PC-9 (cell line): ENCODE data around the gene MYBPH. TPM values are rescaled to one million over a fixed set of nuclear protein-coding genes. Genes with fewer than 3 reads are reported as not detected.

ENCODE experiments used
- BruUV-seq: library from RNA; stranded (reverse); fragments of 400-500 nt; replicated peaks from 2 replicates; lab custom pipeline; 2021; lab: Mats Ljungman, UMichigan
- CTCF ChIA-PET: fragments of 300-600 bp; sonication (Branson Sonifier 250); formaldehyde crosslinking; loops from one replicate; lab custom pipeline; 2022; ENCODE audit warnings: antibody characterized with exemption; lab: Charles Lee
- POLR2A ChIA-PET: fragments of 300-600 bp; sonication (Branson Sonifier 250); formaldehyde crosslinking; loops from one replicate; lab custom pipeline; 2022; ENCODE audit warnings: antibody characterized with exemption; ENCODE audit not compliant: unreplicated experiment; lab: Charles Lee
- DNase-seq, 2 experiments: peaks; one replicate each; pipeline versions ENCODE4 v3.0.0 to v3.0.0-alpha.2; 2015 to 2022; ENCODE audit warnings: mixed read lengths in 1 of 2
- H2AFZ ChIP-seq: fragments of 200-600 bp; sonication (generic); 2 replicates; pipeline ENCODE4 v1.8.1; 2017; ENCODE audit warnings: antibody characterized with exemption
- H3F3A ChIP-seq: fragments of 200-600 bp; sonication (generic); 2 replicates; pipeline ENCODE4 v1.8.1; 2017; ENCODE audit warnings: antibody characterized with exemption, mild to moderate bottlenecking, low read depth; ENCODE audit not compliant: insufficient read depth
- H3K27ac ChIP-seq: fragments of 200-600 bp; sonication (generic); 2 replicates; pipeline ENCODE4 v1.6.1; 2016; ENCODE audit warnings: mixed run types
- H3K27me3 ChIP-seq: fragments of 200-600 bp; sonication (generic); 2 replicates; pipeline ENCODE4 v1.6.1; 2016; ENCODE audit warnings: low read depth, mixed run types; ENCODE audit not compliant: insufficient read depth
- H3K36me3 ChIP-seq: fragments of 200-600 bp; sonication (generic); 2 replicates; pipeline ENCODE4 v1.6.1; 2016; ENCODE audit warnings: low read depth, mixed run types
- H3K4me1 ChIP-seq: fragments of 200-600 bp; sonication (generic); replicated peaks from 2 replicates; pipeline ENCODE4 v1.6.1; 2016; ENCODE audit warnings: mixed run types; ENCODE audit not compliant: insufficient read depth
- H3K4me2 ChIP-seq: fragments of 200-600 bp; sonication (generic); 2 replicates; pipeline ENCODE4 v1.6.1; 2017; ENCODE audit warnings: mixed run types
- H3K4me3 ChIP-seq: fragments of 200-600 bp; sonication (generic); 2 replicates; pipeline ENCODE4 v1.6.1; 2016; ENCODE audit warnings: mixed run types
- H3K79me2 ChIP-seq: fragments of 200-600 bp; sonication (generic); 2 replicates; pipeline ENCODE4 v1.6.1; 2017; ENCODE audit warnings: low read depth, mixed run types
- H3K9me2 ChIP-seq: fragments of 200-600 bp; sonication (generic); 2 replicates; pipeline ENCODE4 v1.8.1; 2017; ENCODE audit warnings: mild to moderate bottlenecking; ENCODE audit not compliant: insufficient read depth
- H3K9me3 ChIP-seq: fragments of 200-600 bp; sonication (generic); 2 replicates; pipeline ENCODE4 v1.8.1; 2016; ENCODE audit warnings: low read depth; ENCODE audit not compliant: insufficient read depth
- H4K20me1 ChIP-seq: fragments of 200-600 bp; sonication (generic); 2 replicates; pipeline ENCODE4 v1.8.1; 2017; ENCODE audit not compliant: insufficient read depth
- EZH2 ChIP-seq: fragments of 200-600 bp; sonication (generic); IDR thresholded peaks from 2 replicates; pipeline ENCODE4 v1.8.0; 2017; ENCODE audit warnings: antibody characterized with exemption, low read depth
- intact Hi-C: fragments of 100-400 bp; cut with micrococcal nuclease; formaldehyde crosslinking; loops from one replicate; pipeline ENCODE4 v1.10.0; 2022; ENCODE audit not compliant: unreplicated experiment
- total RNA-seq: library from RNA; stranded (reverse); gene quantifications from 2 replicates; pipeline ENCODE4 v1.2.3, GENCODE V29; 2021
- TF ChIP-seq, protein P1 (sequence below): fragments of 200-600 bp; sonication (generic); conservative IDR thresholded peaks from 2 replicates; pipeline ENCODE4 v1.6.1; 2017; ENCODE audit warnings: mixed run types, antibody characterized with exemption, mild to moderate bottlenecking, moderate library complexity

Gene MYBPH
- total RNA-seq, 1 experiment from 2014 or later = not detected

DNA sequence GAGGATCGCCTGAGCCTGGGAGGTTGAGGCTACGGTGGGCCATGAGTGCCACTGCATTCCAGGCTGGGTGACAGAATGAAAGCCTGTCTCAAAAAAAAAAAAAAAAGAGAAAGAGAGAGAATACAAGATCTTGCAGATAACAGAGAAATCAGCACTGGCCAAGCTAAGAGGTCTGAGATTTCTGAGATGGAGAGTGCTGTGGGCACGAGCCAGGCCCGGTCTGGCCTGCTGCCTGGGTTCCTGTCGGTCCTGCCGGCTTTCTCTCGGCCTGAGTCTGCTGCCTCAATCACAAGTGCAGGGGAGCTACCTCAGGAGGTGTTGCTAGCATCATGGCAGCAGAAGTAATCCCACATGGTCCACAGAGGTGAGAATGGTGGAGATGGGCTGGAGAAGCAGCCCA, 29.1 kb downstream of the MYBPH start:
- H3K4me2 ChIP-seq = no peak overlapping the region
- H3K36me3 ChIP-seq = peaks cover 5% of the 10 kb centered on the region; the same call in 1 of the 2 replicates
- no peak overlapping the region for H3K27ac ChIP-seq
- H3K4me1 ChIP-seq = peaks cover 16% of the 10 kb centered on the region
- no peaks in the 10 kb centered on the region for H4K20me1 ChIP-seq
- BruUV-seq = no TSS peak
- H3K9me3 ChIP-seq = no peaks in the 10 kb centered on the region
- H2AFZ ChIP-seq = no peak overlapping the region
- no peaks in the 10 kb centered on the region for H3K27me3 ChIP-seq
- TF ChIP-seq EZH2 = no peak
- TF ChIP-seq, protein P1, sequence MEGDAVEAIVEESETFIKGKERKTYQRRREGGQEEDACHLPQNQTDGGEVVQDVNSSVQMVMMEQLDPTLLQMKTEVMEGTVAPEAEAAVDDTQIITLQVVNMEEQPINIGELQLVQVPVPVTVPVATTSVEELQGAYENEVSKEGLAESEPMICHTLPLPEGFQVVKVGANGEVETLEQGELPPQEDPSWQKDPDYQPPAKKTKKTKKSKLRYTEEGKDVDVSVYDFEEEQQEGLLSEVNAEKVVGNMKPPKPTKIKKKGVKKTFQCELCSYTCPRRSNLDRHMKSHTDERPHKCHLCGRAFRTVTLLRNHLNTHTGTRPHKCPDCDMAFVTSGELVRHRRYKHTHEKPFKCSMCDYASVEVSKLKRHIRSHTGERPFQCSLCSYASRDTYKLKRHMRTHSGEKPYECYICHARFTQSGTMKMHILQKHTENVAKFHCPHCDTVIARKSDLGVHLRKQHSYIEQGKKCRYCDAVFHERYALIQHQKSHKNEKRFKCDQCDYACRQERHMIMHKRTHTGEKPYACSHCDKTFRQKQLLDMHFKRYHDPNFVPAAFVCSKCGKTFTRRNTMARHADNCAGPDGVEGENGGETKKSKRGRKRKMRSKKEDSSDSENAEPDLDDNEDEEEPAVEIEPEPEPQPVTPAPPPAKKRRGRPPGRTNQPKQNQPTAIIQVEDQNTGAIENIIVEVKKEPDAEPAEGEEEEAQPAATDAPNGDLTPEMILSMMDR = no peak
- ChIA-PET CTCF (interaction anchor here (0.7 kb wide), 1 partner anchor 19 kb away, joined by 5 read pairs; the partner anchor contains the start of gene ADORA1), POLR2A (no interaction called here)
- no peaks in the 10 kb centered on the region for H3K9me2 ChIP-seq
- no peaks in the 10 kb centered on the region; the same call in 1 of the 2 replicates for H3K79me2 ChIP-seq
- no peak for DNase-seq
- intact Hi-C loops = no loop called here
- peaks cover 10% of the 10 kb centered on the region; the same call in 1 of the 2 replicates for H3F3A ChIP-seq
- H3K4me3 ChIP-seq = no peak overlapping the region

DNA sequence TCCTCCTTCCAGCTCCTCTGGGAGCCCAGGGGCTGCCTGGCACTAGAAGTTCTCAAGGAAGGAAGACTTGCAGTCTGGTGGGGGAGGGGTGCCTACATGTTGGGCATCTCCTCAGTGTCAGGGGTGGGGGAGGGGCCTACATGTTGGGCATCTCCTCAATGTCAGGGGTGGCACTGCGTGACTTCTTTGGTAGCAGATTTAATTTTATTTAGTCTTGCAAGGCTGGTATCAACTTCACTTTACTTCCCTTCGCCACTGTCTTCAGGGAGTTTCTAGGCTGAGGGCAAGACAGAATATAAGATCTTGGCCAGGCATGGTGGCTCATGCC, 29.6 kb downstream of the MYBPH start:
- BruUV-seq = no TSS peak
- CTCF ChIA-PET = no interaction called here

DNA sequence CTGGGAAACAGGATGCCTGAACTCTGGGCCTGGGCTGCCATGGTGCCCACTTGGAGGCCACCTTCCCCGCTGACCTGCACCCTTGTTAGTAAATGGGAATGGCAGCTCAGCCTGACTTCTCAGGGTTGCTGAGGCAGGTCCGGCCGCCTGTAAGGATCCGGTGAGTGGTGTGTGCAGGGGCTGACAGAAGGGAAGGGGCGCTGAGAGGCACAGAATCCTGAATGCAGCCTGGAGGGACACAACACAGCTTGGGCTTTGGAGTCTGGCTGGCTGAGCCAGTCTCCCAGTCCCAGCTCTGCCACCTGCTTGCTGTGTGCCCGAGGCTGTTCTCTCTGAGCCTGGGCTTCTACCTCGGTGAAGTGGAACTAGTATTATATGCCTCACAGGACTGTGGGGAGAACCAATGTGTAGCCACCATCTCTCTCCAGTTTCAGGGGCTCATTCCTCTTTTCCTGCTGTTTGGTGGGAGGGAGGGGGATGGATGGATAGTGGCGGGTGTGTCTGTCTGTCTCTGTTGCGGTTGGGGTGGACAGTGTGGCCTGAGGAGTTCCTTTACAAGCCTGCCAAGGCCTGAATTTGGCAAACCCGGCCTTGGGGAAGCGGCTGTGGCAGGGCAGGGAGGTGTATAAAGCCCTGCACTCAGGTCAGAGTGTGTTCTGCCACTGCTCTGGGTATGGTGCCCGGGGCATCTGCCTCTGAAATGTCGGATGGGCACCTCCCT, 30.1 kb downstream of the MYBPH start:
- H3K4me1 ChIP-seq = 0 out of 2 replicates have a peak, but pooled peaks cover 10% of the 10 kb centered on the region
- no peaks in the 10 kb centered on the region for H3K9me2 ChIP-seq
- H4K20me1 ChIP-seq = no peaks in the 10 kb centered on the region
- 0 out of 2 replicates have a peak, but pooled peaks cover 8% of the 10 kb centered on the region for H3F3A ChIP-seq
- no peak overlapping the region for H3K4me3 ChIP-seq
- no peaks in the 10 kb centered on the region for H3K27me3 ChIP-seq
- intact Hi-C loops = no loop called here
- H3K9me3 ChIP-seq = no peaks in the 10 kb centered on the region
- no peak for DNase-seq
- peaks cover 5% of the 10 kb centered on the region; the same call in 1 of the 2 replicates for H3K36me3 ChIP-seq
- H3K4me2 ChIP-seq = no peak overlapping the region
- no peak overlapping the region for H3K27ac ChIP-seq
- ChIA-PET CTCF (no interaction called here), POLR2A (no interaction called here)
- no TSS peak for BruUV-seq
- H2AFZ ChIP-seq = no peak overlapping the region
- no peaks in the 10 kb centered on the region; the same call in 1 of the 2 replicates for H3K79me2 ChIP-seq
- TF ChIP-seq EZH2 = no peak
- TF ChIP-seq, protein P1 = no peak

More for the DNA sequence above, 29.6 kb downstream of the MYBPH start:
- 0 out of 2 replicates have a peak, but pooled peaks cover 8% of the 10 kb centered on the region for H3F3A ChIP-seq
- POLR2A ChIA-PET = no interaction called here
- H3K79me2 ChIP-seq = no peaks in the 10 kb centered on the region; the same call in 1 of the 2 replicates
- TF ChIP-seq, protein P1 = no peak
- TF ChIP-seq EZH2 = no peak
- no peaks in the 10 kb centered on the region for H4K20me1 ChIP-seq
- H2AFZ ChIP-seq = no peak overlapping the region
- H3K9me2 ChIP-seq = no peaks in the 10 kb centered on the region
- no peaks in the 10 kb centered on the region for H3K27me3 ChIP-seq
- H3K27ac ChIP-seq = no peak overlapping the region
- H3K4me3 ChIP-seq = no peak overlapping the region
- DNase-seq = no peak
- no peak overlapping the region for H3K4me2 ChIP-seq
- intact Hi-C loops = no loop called here
- no peaks in the 10 kb centered on the region for H3K9me3 ChIP-seq
- peaks cover 5% of the 10 kb centered on the region; the same call in 1 of the 2 replicates for H3K36me3 ChIP-seq
- H3K4me1 ChIP-seq = peaks cover 10% of the 10 kb centered on the region; the same call in 1 of the 2 replicates
